Measurements from ENCODE around the gene RTEL1.

GRCh38 chr20:63718996-63719395 lies 60.9 kb downstream of the RTEL1 start:
- TF ChIP-seq, protein P1, sequence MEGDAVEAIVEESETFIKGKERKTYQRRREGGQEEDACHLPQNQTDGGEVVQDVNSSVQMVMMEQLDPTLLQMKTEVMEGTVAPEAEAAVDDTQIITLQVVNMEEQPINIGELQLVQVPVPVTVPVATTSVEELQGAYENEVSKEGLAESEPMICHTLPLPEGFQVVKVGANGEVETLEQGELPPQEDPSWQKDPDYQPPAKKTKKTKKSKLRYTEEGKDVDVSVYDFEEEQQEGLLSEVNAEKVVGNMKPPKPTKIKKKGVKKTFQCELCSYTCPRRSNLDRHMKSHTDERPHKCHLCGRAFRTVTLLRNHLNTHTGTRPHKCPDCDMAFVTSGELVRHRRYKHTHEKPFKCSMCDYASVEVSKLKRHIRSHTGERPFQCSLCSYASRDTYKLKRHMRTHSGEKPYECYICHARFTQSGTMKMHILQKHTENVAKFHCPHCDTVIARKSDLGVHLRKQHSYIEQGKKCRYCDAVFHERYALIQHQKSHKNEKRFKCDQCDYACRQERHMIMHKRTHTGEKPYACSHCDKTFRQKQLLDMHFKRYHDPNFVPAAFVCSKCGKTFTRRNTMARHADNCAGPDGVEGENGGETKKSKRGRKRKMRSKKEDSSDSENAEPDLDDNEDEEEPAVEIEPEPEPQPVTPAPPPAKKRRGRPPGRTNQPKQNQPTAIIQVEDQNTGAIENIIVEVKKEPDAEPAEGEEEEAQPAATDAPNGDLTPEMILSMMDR (IDR thresholded peaks at IDR 0.05), result no peak
- TF ChIP-seq POLR2A (IDR thresholded peaks at IDR 0.05), result no peak

All from tibial nerve (tissue), 3 donors.